IPS-15b (cell line): ENCODE results near the gene TOM1L2.
"Not testable (repeated sequence)": the region's sequence is repeated elsewhere in the genome, so short reads cannot be mapped to it uniquely, and the experiment has no call there.

Experiments used
- H3K27me3 ChIP-seq: one replicate; pipeline ENCODE4 v1.6.1; 2013; ENCODE audit warnings: low read length; ENCODE audit not compliant: control insufficient read depth, insufficient read depth
- H3K36me3 ChIP-seq: one replicate; pipeline ENCODE4 v1.6.1; 2013; ENCODE audit warnings: low read length; ENCODE audit not compliant: control insufficient read depth, insufficient read depth
- H3K4me1 ChIP-seq: one replicate; pipeline ENCODE4 v1.6.1; 2013; ENCODE audit warnings: mild to moderate bottlenecking, low read length; ENCODE audit not compliant: control insufficient read depth, insufficient read depth
- H3K4me3 ChIP-seq: one replicate; pipeline ENCODE4 v1.5.1; 2013; ENCODE audit warnings: low read depth, low read length
- H3K9ac ChIP-seq: one replicate; pipeline ENCODE4 v1.6.1; 2013; ENCODE audit warnings: low read depth, mild to moderate bottlenecking, low read length
- H3K9me3 ChIP-seq: one replicate; pipeline ENCODE4 v1.6.1; 2013; ENCODE audit warnings: mild to moderate bottlenecking, low read length; ENCODE audit not compliant: control insufficient read depth, insufficient read depth

Gene TOM1L2

DNA sequence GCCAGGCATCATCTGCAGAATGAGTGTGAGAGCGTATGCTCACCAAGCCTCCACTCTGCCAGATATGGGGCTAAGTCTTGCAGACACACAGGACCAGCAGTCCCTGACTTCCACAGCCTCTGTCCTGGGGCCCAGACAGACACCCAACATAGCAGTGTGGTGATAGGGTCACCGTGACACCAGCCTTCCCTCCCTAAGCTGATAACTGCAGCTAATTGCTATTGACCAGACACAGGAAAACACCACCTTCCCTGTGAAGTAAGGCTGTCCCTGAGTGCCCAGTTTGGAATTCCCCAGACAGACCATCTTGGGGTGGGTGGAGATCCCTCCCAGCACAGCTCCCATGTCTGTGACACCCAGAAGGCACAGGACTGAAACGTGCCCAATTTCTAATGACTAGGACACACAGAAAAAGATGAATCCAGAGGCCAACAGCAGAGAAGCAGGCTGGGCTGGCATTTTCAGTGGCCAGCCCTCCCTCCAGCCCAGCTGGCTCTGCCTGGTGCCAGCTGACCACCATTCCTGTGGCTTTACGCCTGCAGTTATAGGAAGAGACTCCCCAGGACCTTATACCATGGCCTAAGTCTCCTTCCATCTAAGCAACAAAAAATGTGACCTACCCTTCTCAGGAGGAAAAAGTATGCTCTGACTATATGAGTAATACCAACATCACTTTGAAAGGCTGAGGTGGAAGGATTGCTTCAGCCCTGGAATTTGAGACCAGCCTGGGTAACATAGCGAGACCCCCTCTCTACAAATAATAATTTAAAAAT is 36.5 kb upstream of the TOM1L2 start:
- Histone ChIP-seq H3K9me3 (no peaks in the 10 kb centered on the region), H3K9ac (no peak overlapping the region), H3K4me1 (no peaks in the 10 kb centered on the region), H3K27me3 (no peaks in the 10 kb centered on the region), H3K36me3 (no peaks in the 10 kb centered on the region), H3K4me3 (no peak overlapping the region)

- no peaks in the 10 kb centered on the region for H3K4me1 ChIP-seq
- H3K36me3 ChIP-seq: no peaks in the 10 kb centered on the region
- peak overlapping the region; percentile 8 for H3K9ac ChIP-seq
- H3K4me3 ChIP-seq: peak overlapping the region; percentile 32
- no peaks in the 10 kb centered on the region for H3K9me3 ChIP-seq
- H3K27me3 ChIP-seq: no peaks in the 10 kb centered on the region
Measured at GRCh38 chr17:18006495-18007239, 34.5 kb upstream of the TOM1L2 start.

- H3K9me3 ChIP-seq: no peaks in the 10 kb centered on the region
Measured at GRCh38 chr17:18005496-18005895, 33.3 kb upstream of the TOM1L2 start.

DNA sequence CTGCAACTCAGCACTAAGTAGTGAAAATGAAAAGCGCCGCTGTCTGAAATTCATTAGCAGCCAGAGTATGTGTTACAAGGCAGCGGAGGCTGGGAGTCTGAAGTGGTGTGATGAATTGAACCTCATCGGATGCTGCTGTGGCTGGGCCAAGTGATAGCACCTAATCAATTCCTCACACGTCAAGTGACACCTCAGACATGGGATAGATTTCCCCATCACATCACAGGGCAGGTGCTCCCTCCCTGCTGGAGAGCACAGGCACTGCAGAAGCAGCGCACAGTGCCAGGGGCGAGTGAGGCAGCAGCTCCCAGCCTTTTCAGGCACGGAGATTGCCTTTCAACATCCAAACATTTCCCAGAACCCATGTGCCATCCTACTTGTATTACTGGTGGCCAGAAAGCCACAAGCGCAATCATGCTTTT is 32.7 kb upstream of the TOM1L2 start:
- Histone ChIP-seq H3K27me3 (no peaks in the 10 kb centered on the region), H3K4me3 (no peak overlapping the region), H3K36me3 (no peaks in the 10 kb centered on the region), H3K4me1 (no peaks in the 10 kb centered on the region), H3K9me3 (no peaks in the 10 kb centered on the region), H3K9ac (no peak overlapping the region)

More at GRCh38 chr17:18005496-18005895, 33.3 kb upstream of the TOM1L2 start:
- H3K36me3 ChIP-seq: no peaks in the 10 kb centered on the region
- H3K27me3 ChIP-seq: no peaks in the 10 kb centered on the region
- no peaks in the 10 kb centered on the region for H3K4me1 ChIP-seq
- no peak overlapping the region for H3K4me3 ChIP-seq
- no peak overlapping the region for H3K9ac ChIP-seq

GRCh38 chr17:18004345-18004744 is 32.1 kb upstream of the TOM1L2 start:
- H3K4me3 ChIP-seq: no peak overlapping the region
- no peaks in the 10 kb centered on the region for H3K27me3 ChIP-seq
- H3K36me3 ChIP-seq: no peaks in the 10 kb centered on the region
- no peaks in the 10 kb centered on the region for H3K9me3 ChIP-seq
- H3K4me1 ChIP-seq: no peaks in the 10 kb centered on the region
- H3K9ac ChIP-seq: no peak overlapping the region

DNA sequence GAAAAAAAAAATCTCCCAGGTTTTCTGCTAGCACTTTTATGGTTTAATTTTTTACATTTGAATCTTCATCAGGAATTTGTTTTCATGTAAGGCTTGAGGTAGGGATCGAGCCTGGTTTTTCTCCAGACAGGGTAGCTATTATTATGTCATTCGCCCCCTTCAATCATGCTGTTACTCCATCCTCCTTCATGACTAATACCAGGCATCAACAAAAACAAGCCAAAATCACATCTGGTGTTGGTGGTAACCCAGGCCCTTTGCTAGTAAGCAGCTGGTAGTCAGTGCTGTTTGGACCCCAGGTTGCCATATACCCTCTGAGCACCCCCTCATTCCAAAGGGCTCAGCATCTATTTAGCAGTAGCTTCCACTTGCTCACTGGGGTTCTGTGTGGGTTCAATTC is 30.0 kb upstream of the TOM1L2 start:
- Histone ChIP-seq H3K36me3 (no peaks in the 10 kb centered on the region), H3K9ac (no peak overlapping the region), H3K4me3 (no peak overlapping the region), H3K4me1 (no peaks in the 10 kb centered on the region), H3K27me3 (no peaks in the 10 kb centered on the region), H3K9me3 (no peaks in the 10 kb centered on the region)

GRCh38 chr17:18000030-18000408 is 27.8 kb upstream of the TOM1L2 start:
- H3K4me1 ChIP-seq: no peaks in the 10 kb centered on the region
- H3K36me3 ChIP-seq: no peaks in the 10 kb centered on the region
- H3K9ac ChIP-seq: no peak overlapping the region
- H3K27me3 ChIP-seq: no peaks in the 10 kb centered on the region
- H3K4me3 ChIP-seq: no peak overlapping the region
- no peaks in the 10 kb centered on the region for H3K9me3 ChIP-seq

DNA sequence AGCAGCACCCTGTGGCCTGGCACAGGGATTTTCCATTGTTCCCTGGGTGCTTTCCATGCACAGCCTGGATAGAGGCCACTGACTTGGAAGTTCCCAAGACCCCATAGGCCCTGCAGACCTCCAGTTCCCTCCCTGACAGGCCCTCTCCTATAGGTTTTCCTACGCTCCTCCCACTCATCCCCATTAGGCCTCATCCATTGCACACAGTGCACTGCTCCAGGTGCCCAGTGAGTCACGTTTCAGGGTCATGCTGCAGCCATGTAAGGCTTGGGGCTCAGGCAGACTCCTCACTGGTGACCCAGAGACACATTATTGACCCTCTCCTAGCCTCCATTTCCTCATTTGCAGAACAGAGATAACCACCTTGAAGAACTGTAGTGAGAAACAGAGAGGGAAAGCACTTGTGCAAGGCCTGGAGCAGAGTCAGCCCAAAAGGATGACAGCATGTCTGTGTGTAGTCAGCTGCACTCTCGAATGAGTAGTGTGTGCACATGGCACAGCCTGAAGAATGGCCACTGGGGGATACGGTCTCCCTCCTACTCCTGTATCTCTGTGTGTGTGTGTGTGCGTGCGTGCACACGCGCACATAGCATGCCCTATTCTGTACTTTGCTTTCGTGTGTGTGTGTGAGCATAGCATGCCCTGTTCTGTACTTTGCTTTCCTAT is 27.3 kb upstream of the TOM1L2 start:
- no peaks in the 10 kb centered on the region for H3K4me1 ChIP-seq
- H3K9ac ChIP-seq: no peak overlapping the region
- no peaks in the 10 kb centered on the region for H3K9me3 ChIP-seq
- no peaks in the 10 kb centered on the region for H3K27me3 ChIP-seq
- H3K36me3 ChIP-seq: no peaks in the 10 kb centered on the region
- H3K4me3 ChIP-seq: no peak overlapping the region

- H3K36me3 ChIP-seq: no peaks in the 10 kb centered on the region
- no peak overlapping the region for H3K4me3 ChIP-seq
- no peaks in the 10 kb centered on the region for H3K9me3 ChIP-seq
- no peak overlapping the region for H3K9ac ChIP-seq
- H3K4me1 ChIP-seq: no peaks in the 10 kb centered on the region
- no peaks in the 10 kb centered on the region for H3K27me3 ChIP-seq
Measured at GRCh38 chr17:17998934-17999333, 26.7 kb upstream of the TOM1L2 start.

- not testable (repeated sequence) for H3K36me3 ChIP-seq, H3K4me3 ChIP-seq, H3K9ac ChIP-seq, H3K4me1 ChIP-seq, H3K9me3 ChIP-seq, H3K27me3 ChIP-seq
Measured at GRCh38 chr17:17995887-17996286, 23.7 kb upstream of the TOM1L2 start.

- Histone ChIP-seq H3K36me3 (no peaks in the 10 kb centered on the region), H3K9me3 (no peaks in the 10 kb centered on the region), H3K4me1 (no peaks in the 10 kb centered on the region), H3K9ac (no peak overlapping the region), H3K27me3 (no peaks in the 10 kb centered on the region), H3K4me3 (no peak overlapping the region)
Measured at GRCh38 chr17:17994271-17995069, 22.3 kb upstream of the TOM1L2 start.
